Measurements from ENCODE around the gene OR1S2. TPM values are rescaled to one million over a fixed set of nuclear protein-coding genes. Genes with fewer than 3 reads are reported as not detected.

The OR1S2 gene
- total RNA-seq, 1 experiment from 2014 or later: not detected

DNA sequence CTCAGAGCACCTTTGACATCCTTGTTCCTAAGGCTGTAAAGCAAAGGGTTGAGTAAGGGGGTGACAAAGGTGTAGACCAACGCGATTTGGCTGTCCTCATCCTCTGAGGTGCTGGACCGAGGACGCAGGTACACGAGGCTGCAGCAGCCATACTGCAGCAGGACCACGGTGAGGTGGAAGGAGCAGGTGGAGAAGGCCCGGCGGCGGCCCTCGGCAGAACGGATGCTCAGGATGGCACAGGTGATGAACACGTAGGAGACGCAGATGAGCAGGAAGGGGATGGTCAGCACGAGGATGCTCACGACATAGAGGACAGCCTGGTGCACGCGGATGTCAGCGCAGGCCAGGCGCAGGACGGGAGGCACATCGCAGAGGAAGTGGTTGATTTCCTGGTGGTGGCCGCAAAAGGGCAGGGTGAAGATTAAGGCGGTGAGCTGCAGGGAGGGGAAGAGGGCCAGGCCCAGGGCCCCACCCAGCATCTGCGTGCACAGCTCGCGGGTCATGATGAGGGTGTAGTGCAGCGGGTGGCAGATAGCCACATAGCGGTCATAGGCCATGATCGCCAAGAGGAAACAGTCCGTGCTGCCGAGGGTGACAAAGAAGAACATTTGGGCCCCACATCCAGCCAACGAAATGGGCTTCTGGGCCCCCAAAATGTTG lies 24.1 kb upstream of the OR1S2 start:
- no peaks in the 10 kb centered on the region; the same call in 1 of the 2 replicates for H3K27me3 Mint-ChIP-seq (ENCODE audit: low read depth)
- no peak overlapping the region for H3K27ac Mint-ChIP-seq
- DNase-seq (ENCODE audit: low spot score) (no peak), ATAC-seq (no peak)
- H3K9me3 Mint-ChIP-seq: no peaks in the 10 kb centered on the region
- TF ChIP-seq GABPB1 (CRISPR knock-in tag; IDR thresholded peaks at IDR 0.05): no peak
- TF ChIP-seq USF2 (CRISPR knock-in tag; IDR thresholded peaks at IDR 0.05): no peak
- no peak for TF ChIP-seq RORB (CRISPR knock-in tag; IDR thresholded peaks at IDR 0.05)
- no peak for TF ChIP-seq GRHL2 (CRISPR knock-in tag; IDR thresholded peaks at IDR 0.05; ENCODE audit: insufficient replicate concordance, severe bottlenecking)
- TF ChIP-seq SMAD3 (CRISPR knock-in tag; IDR thresholded peaks at IDR 0.05; ENCODE audit: borderline replicate concordance): no peak
- no peak for TF ChIP-seq NR3C1 (CRISPR knock-in tag; conservative IDR thresholded peaks at IDR 0.05; ENCODE audit: low read depth)
- no peak for TF ChIP-seq ATF1 (CRISPR knock-in tag; IDR thresholded peaks at IDR 0.05)
- TF ChIP-seq, protein P1, sequence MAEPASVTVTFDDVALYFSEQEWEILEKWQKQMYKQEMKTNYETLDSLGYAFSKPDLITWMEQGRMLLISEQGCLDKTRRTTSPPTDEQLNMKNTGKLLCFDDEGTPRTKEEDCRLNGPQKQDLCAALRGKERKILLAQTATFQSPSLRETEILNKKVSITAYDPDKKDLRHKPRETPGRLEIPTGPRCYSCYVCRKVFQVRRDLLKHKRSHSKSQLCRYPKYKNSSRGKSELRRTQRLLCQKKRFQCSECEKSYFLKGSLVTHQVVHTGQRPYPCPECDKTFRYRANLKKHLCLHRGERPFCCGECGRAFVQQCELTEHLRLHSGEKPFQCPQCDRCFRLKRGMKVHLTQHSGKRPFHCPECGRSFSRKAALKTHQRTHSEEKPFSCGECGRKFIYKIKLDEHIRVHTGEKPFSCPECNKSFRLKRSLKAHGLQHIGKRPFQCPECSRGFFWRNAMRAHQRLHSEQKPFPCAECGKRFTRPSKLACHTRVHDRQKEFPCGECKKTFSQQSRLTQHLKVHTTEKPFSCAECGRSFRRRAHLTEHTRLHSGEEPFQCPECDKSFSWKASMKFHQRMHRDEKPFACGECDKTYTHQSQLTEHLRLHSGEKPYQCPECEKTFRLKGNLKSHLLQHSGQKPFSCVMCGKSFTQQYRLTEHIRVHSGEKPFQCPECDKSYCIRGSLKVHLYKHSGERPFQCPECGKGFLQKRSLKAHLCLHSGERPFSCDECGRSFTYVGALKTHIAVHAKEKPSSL (CRISPR knock-in tag; conservative IDR thresholded peaks at IDR 0.05): no peak
- TF ChIP-seq CREB1 (CRISPR knock-in tag; IDR thresholded peaks at IDR 0.05): no peak
- TF ChIP-seq TEAD4 (CRISPR knock-in tag; IDR thresholded peaks at IDR 0.05): no peak
- no peak for TF ChIP-seq ATF3 (CRISPR knock-in tag; conservative IDR thresholded peaks at IDR 0.05)
- no peak overlapping the region for H3K4me3 Mint-ChIP-seq
- CTCF ChIA-PET: no interaction called here
- H3K36me3 Mint-ChIP-seq: no peaks in the 10 kb centered on the region
- H3K4me1 Mint-ChIP-seq: no peaks in the 10 kb centered on the region
- POLR2A ChIA-PET: no interaction called here

DNA sequence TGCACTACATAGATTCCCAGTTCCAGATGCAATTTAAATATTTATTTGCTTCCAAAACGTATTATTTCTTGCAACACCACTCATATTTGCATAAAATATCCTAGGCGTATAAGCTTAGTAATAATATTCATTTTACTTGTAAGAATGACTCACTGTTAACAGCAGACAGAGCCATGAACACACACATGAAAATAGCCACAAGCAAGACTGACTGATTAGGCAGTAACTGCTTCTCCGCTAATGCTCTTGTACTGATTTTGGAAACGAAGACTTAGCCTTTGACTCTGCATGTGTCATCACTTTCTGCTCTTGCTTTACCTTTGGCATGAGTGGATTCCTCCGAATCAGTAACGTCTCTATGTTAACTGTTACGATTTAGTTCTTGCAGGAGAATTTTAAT lies 18.8 kb upstream of the OR1S2 start:
- CTCF ChIA-PET: no interaction called here
- no peak overlapping the region for H3K27ac Mint-ChIP-seq
- H3K27me3 Mint-ChIP-seq (ENCODE audit: low read depth): no peaks in the 10 kb centered on the region; the same call in 1 of the 2 replicates
- DNase-seq (ENCODE audit: low spot score): no peak
- H3K36me3 Mint-ChIP-seq: no peaks in the 10 kb centered on the region
- H3K4me3 Mint-ChIP-seq: no peak overlapping the region
- TF ChIP-seq ZNF281 (CRISPR knock-in tag; IDR thresholded peaks at IDR 0.05) (no peak), ZMAT4 (CRISPR knock-in tag; IDR thresholded peaks at IDR 0.05) (no peak), AR (CRISPR knock-in tag; IDR thresholded peaks at IDR 0.05) (no peak), TEAD4 (CRISPR knock-in tag; IDR thresholded peaks at IDR 0.05) (no peak), RORB (CRISPR knock-in tag; IDR thresholded peaks at IDR 0.05) (no peak), ZNF396 (CRISPR knock-in tag; IDR thresholded peaks at IDR 0.05; ENCODE audit: borderline replicate concordance) (no peak), USF2 (CRISPR knock-in tag; IDR thresholded peaks at IDR 0.05) (no peak), NR3C1 (CRISPR knock-in tag; conservative IDR thresholded peaks at IDR 0.05; ENCODE audit: low read depth) (no peak)
- TF ChIP-seq, protein P2, sequence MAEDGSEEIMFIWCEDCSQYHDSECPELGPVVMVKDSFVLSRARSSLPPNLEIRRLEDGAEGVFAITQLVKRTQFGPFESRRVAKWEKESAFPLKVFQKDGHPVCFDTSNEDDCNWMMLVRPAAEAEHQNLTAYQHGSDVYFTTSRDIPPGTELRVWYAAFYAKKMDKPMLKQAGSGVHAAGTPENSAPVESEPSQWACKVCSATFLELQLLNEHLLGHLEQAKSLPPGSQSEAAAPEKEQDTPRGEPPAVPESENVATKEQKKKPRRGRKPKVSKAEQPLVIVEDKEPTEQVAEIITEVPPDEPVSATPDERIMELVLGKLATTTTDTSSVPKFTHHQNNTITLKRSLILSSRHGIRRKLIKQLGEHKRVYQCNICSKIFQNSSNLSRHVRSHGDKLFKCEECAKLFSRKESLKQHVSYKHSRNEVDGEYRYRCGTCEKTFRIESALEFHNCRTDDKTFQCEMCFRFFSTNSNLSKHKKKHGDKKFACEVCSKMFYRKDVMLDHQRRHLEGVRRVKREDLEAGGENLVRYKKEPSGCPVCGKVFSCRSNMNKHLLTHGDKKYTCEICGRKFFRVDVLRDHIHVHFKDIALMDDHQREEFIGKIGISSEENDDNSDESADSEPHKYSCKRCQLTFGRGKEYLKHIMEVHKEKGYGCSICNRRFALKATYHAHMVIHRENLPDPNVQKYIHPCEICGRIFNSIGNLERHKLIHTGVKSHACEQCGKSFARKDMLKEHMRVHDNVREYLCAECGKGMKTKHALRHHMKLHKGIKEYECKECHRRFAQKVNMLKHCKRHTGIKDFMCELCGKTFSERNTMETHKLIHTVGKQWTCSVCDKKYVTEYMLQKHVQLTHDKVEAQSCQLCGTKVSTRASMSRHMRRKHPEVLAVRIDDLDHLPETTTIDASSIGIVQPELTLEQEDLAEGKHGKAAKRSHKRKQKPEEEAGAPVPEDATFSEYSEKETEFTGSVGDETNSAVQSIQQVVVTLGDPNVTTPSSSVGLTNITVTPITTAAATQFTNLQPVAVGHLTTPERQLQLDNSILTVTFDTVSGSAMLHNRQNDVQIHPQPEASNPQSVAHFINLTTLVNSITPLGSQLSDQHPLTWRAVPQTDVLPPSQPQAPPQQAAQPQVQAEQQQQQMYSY (CRISPR knock-in tag; IDR thresholded peaks at IDR 0.05): no peak
- H3K9me3 Mint-ChIP-seq: no peaks in the 10 kb centered on the region
- no peak for ATAC-seq
- H3K4me1 Mint-ChIP-seq: no peaks in the 10 kb centered on the region
- POLR2A ChIA-PET: no interaction called here

Measured in WTC11 (cell line).